Lower leg skin (tissue), 4 donors: ENCODE results near the gene UGT1A4. TPM values are rescaled to one million over a fixed set of nuclear protein-coding genes. Genes with fewer than 3 reads are reported as not detected.

Experiments used
- DNase-seq, 2 donors: peaks; one replicate each; pipeline ENCODE4 v3.0.0-alpha.2; 2019; ENCODE audit warnings: low spot score in 2 of 2
- H3K4me3 ChIP-seq: fragments of 200-600 bp; sonication (generic); 2 replicates; pipeline ENCODE4 v1.5.1; 2017; ENCODE audit warnings: mild to moderate bottlenecking, low read depth; ENCODE audit not compliant: poor library complexity, severe bottlenecking
- POLR2A ChIP-seq, 2 donors: fragments of 450-650 bp; IDR thresholded peaks; one replicate each; pipeline ENCODE4 v1.6.1; 2016 to 2017; ENCODE audit warnings: antibody characterized with exemption in 2 of 2, mild to moderate bottlenecking in 1 of 2, moderate library complexity in 1 of 2
- WGBS, 2 donors: methylation state at CpG; one replicate each; pipeline ENCODE4 v1.1.5; 2018; 5-methylcytosine and 5-hydroxymethylcytosine counted together
- intact Hi-C: fragments of 100-400 bp; cut with DNase I; formaldehyde crosslinking; loops from one replicate; pipeline ENCODE4 v1.15.0; 2023; ENCODE audit warnings: low total_unique reads
- total RNA-seq, 4 donors: library from RNA; depleted of rRNA; stranded (reverse); fragments of >200 nt; gene quantifications; one replicate each; pipeline ENCODE4 v1.1.0, GENCODE V29; 2016
- TF ChIP-seq, protein P1 (sequence below), 3 donors: fragments of 450-650 bp; IDR thresholded peaks; one replicate each; pipeline ENCODE4 v1.5.1; 2016; ENCODE audit warnings: antibody characterized with exemption in 3 of 3, mild to moderate bottlenecking in 3 of 3, moderate library complexity in 2 of 3

Gene UGT1A4
- total RNA-seq, 4 donors from 2014 or later: 1.0 to 2.9 (median 2.4) TPM

DNA sequence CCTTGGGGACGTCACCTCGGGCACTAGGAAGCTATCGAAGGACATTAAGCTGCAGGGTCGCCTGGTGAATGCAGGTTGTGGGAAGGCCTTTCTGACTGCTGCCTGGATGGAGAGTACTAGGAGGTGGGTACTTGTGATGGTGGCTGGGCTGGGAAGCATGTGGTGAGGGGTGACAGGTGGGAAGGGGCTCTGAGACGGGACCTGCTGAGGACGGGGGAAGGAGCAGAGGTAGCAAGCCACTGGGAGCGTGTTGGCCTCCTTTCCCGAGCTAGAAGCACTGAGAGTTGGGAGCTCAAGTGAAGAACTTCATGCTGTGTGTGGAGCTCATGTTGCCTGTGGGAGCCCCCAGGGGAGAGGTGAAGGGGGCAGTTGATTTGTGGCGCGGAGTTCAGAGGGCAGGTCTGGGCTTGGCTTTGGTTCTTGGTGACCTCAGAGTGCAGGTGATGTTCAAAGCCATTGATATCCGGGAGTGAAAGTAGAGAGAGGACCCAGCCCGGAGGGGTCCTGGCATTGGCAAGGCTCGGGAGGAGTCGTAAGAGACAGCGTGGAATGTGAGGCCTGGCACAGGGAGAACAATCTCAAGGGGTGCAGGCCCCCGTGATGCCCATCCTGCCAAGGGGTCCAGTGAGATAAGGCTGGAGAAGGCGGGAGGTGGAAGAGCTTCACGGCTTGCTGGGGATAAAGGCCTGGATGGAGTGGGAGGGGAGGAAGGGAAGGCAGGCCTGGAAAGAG is 72.8 kb downstream of the UGT1A4 start:
- intact Hi-C loops: no loop called here
- DNase-seq: peak in 1 of 2 donors; percentile 6
- WGBS, 2 donors: 83 to 85% methylated on average over 18 of the region's 18 CpGs
- TF ChIP-seq POLR2A (IDR thresholded peaks at IDR 0.05): no peak
- TF ChIP-seq, protein P1, sequence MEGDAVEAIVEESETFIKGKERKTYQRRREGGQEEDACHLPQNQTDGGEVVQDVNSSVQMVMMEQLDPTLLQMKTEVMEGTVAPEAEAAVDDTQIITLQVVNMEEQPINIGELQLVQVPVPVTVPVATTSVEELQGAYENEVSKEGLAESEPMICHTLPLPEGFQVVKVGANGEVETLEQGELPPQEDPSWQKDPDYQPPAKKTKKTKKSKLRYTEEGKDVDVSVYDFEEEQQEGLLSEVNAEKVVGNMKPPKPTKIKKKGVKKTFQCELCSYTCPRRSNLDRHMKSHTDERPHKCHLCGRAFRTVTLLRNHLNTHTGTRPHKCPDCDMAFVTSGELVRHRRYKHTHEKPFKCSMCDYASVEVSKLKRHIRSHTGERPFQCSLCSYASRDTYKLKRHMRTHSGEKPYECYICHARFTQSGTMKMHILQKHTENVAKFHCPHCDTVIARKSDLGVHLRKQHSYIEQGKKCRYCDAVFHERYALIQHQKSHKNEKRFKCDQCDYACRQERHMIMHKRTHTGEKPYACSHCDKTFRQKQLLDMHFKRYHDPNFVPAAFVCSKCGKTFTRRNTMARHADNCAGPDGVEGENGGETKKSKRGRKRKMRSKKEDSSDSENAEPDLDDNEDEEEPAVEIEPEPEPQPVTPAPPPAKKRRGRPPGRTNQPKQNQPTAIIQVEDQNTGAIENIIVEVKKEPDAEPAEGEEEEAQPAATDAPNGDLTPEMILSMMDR (IDR thresholded peaks at IDR 0.05): no peak
- no peak overlapping the region for H3K4me3 ChIP-seq

DNA sequence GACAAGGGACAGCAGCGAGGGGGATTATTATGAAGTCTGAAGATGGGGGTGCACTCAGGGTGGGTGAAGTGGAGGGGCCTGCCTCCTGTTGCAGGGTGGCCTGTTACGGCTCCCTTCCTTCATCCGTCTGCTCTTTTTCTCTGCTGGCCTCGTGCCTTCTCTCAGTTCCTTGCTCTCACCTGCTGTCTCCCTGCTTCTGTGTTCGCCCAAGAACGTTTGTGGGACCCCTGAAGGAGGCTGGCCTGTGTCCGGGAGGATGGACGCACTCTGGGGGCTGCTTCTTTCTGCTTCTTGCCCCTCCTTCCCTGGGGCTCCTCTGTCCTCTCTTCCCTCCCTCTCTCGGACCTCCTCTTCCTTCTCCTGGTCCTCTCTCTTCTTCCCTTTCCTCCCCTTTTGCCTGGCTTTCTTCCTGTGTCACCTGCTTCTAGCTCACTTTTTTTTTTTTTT is 73.4 kb downstream of the UGT1A4 start:
- DNase-seq: no peak
- no peak overlapping the region for H3K4me3 ChIP-seq
- WGBS, 2 donors: 77 to 78% methylated on average over 9 of the region's 9 CpGs
- TF ChIP-seq POLR2A (IDR thresholded peaks at IDR 0.05): no peak
- TF ChIP-seq, protein P1 (IDR thresholded peaks at IDR 0.05): no peak
- intact Hi-C loops: no loop called here

DNA sequence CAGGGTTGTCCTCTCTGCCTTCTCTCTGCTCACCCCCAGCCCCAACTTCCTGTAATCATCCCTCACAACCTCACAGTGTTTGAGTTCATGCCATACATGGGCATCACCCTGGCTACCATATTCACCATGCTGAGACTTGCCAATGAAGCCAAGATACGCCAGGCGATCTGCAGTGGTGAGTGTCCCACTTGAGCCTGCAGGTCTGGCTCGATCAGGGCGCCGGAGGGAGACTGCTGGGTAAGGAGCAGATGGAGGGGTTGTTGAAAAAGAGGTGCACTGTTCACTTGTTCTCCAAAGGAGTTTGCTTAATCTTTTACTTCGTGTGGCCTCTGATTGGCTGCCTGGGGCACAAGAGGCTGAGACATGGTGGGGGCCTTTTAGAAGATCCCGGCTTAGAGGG is 74.2 kb downstream of the UGT1A4 start:
- no peak for DNase-seq
- intact Hi-C loops: no loop called here
- no peak overlapping the region for H3K4me3 ChIP-seq
- TF ChIP-seq POLR2A (IDR thresholded peaks at IDR 0.05): no peak
- TF ChIP-seq, protein P1 (IDR thresholded peaks at IDR 0.05): no peak
- WGBS, 2 donors: 79 to 83% methylated on average over 7 of the region's 7 CpGs

DNA sequence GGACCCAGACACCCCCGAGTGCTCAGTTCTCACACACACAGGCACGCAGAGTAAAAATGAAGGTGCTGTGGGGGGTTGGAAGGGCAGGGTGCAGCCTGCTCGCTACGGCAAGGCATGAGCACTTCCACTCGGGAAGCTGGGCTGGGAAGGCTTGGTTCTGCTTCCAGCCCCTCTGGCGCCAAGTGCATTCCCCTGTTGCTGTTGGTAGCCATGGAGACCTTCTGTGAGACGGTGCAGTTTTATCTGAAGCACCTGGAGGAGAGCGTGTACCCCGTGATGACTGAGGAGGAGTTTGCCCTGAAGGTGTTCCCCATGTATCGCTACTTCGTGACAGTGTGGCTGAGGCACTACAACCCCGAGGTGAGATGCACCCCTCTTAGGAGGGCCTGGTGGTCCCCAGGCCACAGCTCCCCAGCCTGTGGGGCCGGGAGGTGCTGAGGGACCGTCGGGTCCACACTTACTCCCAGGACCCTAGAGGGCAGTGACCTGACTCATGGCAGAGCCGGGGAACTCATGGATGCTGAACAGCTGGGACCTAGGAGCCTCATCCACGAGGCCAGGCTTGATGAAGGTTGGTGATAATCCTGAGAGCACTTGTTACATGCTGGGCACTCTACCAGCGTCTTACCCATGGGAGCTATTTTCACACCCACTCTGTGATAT is 75.1 kb downstream of the UGT1A4 start:
- 55 to 65% methylated on average over 15 to 18 of the region's 18 CpGs for WGBS, 2 donors
- intact Hi-C loops: no loop called here
- no peak for TF ChIP-seq POLR2A (IDR thresholded peaks at IDR 0.05)
- TF ChIP-seq, protein P1 (IDR thresholded peaks at IDR 0.05): no peak
- no peak overlapping the region for H3K4me3 ChIP-seq
- DNase-seq: no peak

DNA sequence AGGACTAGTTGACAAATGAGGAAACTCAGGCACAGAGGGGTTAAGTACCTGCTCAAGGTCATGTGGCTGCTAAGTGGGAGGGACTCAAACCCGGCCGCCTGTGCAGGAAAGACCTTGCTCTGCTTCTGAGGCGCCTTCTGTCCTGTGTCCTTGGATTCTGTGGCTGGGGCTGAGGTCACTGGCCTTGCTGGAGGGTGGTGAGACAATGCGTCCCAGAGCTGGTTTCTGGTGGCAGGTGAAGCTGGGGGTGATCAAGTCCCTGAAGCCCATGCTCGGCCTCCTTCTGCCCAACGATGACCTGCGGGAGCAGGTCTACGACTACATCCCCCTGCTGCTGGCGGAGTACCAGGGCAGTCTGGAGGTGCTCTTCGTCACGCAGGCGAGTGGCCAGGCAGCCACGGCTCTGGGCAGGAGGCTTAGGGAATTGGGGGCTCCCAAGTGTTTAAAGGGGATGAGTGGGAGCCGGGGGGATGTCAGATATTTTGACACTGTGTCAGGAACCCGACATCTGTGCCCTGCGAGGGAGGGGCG is 75.7 kb downstream of the UGT1A4 start:
- peak in 1 of 2 donors; percentile 74 for DNase-seq
- 80 to 85% methylated on average over 17 of the region's 17 CpGs for WGBS, 2 donors
- TF ChIP-seq, protein P1 (IDR thresholded peaks at IDR 0.05): no peak
- no peak for TF ChIP-seq POLR2A (IDR thresholded peaks at IDR 0.05)
- intact Hi-C loops: no loop called here
- no peak overlapping the region for H3K4me3 ChIP-seq
